ENCODE data around the gene GNG2.

The GNG2 gene

DNA sequence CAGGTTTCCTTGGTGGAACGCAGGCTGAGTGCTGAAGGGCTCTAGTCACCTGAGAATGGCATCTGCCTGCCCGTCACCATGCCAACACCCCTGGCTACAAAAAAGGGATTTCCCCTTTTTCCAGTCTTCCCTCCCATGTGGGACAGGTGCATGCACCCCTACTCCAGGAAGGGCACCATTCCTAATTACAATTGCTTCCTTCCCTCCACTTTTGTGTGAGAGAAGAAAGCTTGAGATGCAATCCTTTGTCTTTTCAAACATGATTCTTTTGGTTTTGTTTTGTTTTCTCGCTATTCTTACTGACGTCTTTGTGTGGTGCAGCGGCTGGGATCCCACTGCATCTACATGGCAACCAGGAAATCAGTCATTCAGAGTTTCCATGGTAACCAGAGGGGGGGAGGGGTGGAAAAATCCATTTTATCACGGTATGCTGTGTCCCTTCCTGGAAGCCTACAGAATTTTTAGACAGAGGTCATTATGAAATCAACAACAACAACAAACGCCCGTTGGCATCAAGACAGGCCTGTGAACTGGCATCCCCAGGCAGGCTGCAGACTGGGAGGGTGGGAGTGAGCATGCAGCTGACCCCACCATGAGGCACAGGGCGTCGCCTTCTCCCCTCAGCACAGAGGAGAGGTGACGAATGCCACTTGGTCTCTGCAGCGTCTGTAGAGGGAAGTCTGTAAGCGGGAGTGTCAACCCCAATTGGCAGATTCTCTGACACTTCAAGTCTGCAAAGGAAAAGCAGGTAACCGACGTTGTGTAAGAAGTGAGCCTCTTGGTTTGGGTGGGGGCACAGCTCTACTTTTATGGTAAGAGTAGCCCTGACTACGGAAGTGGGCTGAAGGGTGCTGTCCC, 13.6 kb upstream of the GNG2 start:
- H3K4me3 Mint-ChIP-seq = peak overlapping the region; percentile 85
- no peaks in the 10 kb centered on the region for H3K27me3 Mint-ChIP-seq
- H3K9me3 Mint-ChIP-seq (ENCODE audit: low read depth) = peaks cover 16% of the 10 kb centered on the region
- peak overlapping the region; percentile 97 for H3K27ac Mint-ChIP-seq
- H3K36me3 Mint-ChIP-seq = peaks cover 13% of the 10 kb centered on the region
- H3K4me1 Mint-ChIP-seq (ENCODE audit: low read depth) = peaks cover 69% of the 10 kb centered on the region

DNA sequence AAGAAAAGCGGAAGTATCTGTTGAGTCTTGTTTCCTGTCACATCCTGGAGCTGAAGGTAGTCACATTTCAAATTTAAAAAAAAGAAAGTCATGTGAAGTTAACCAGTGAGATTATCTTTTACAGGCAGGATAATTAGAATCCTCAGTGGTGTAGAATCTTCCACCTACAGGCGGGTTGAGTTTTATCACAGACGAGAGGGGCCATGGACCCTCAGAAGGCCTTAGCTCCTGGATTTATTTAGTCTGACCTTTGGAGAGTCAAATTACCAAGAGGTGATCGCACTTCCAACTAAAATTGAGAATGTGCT, 13.0 kb upstream of the GNG2 start:
- H3K27ac Mint-ChIP-seq = peak overlapping the region; percentile 97
- no peaks in the 10 kb centered on the region for H3K27me3 Mint-ChIP-seq
- peaks cover 15% of the 10 kb centered on the region for H3K36me3 Mint-ChIP-seq
- H3K9me3 Mint-ChIP-seq (ENCODE audit: low read depth) = peaks cover 16% of the 10 kb centered on the region
- peak overlapping the region; percentile 85 for H3K4me3 Mint-ChIP-seq
- H3K4me1 Mint-ChIP-seq (ENCODE audit: low read depth) = peaks cover 73% of the 10 kb centered on the region

DNA sequence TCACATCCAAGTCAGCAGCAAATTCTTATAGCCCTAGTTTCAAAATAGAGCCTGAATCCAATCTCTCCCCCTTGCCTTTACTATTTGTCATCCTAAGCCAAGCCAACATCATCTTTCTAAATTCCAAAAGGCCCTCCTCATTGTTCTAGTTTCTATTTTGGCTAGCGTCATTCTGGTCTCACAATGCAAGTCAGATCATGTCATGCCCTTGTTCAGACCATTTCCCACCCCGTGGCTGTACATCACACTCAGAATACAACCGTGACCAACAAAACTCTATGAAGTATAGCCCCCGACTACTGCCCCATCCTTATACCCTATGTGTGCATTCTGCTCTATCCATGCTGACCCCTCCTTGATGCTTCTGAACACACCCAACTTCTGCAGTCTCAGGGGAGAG, 12.3 kb upstream of the GNG2 start:
- peak overlapping the region; percentile 66 for H3K4me3 Mint-ChIP-seq
- H3K36me3 Mint-ChIP-seq = peaks cover 15% of the 10 kb centered on the region
- H3K9me3 Mint-ChIP-seq (ENCODE audit: low read depth) = peaks cover 16% of the 10 kb centered on the region
- peak overlapping the region; percentile 93 for H3K27ac Mint-ChIP-seq
- H3K27me3 Mint-ChIP-seq = no peaks in the 10 kb centered on the region
- peaks cover 77% of the 10 kb centered on the region for H3K4me1 Mint-ChIP-seq (ENCODE audit: low read depth)

- Mint-ChIP-seq H3K4me3 (peak overlapping the region; percentile 14), H3K9me3 (ENCODE audit: low read depth) (peaks cover 16% of the 10 kb centered on the region)
Measured at GRCh38 chr14:51849097-51849496, 11.3 kb upstream of the GNG2 start.

GRCh38 chr14:51850651-51851050, 9.8 kb upstream of the GNG2 start:
- H3K9me3 Mint-ChIP-seq (ENCODE audit: low read depth) = peaks cover 16% of the 10 kb centered on the region
- H3K27ac Mint-ChIP-seq = peak overlapping the region; percentile 50
- H3K4me3 Mint-ChIP-seq = no peak overlapping the region
- H3K36me3 Mint-ChIP-seq = peaks cover 15% of the 10 kb centered on the region
- no peaks in the 10 kb centered on the region for H3K27me3 Mint-ChIP-seq
- peaks cover 68% of the 10 kb centered on the region for H3K4me1 Mint-ChIP-seq (ENCODE audit: low read depth)

More at GRCh38 chr14:51849097-51849496, 11.3 kb upstream of the GNG2 start:
- Mint-ChIP-seq H3K27me3 (no peaks in the 10 kb centered on the region), H3K27ac (peak overlapping the region; percentile 93), H3K36me3 (peaks cover 15% of the 10 kb centered on the region), H3K4me1 (ENCODE audit: low read depth) (peaks cover 67% of the 10 kb centered on the region)

DNA sequence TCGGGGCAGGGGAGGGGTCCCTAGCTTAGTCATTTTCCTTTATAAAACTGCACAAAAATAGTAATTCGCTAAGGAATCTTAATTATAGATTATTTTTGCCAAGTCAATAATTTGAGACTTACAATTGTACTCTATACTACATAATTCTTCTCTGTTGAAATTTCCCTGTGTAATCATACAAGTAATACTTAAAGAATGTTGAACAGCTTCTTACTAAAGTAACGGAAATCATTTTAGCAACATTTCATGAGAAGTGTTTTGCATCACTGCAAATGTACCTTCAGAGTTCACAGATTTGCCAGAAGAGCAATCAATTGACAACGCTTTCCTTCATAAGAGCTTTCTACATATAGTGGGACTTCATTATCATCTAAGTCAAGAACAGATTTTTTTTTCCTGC, 7.9 kb upstream of the GNG2 start:
- Mint-ChIP-seq H3K27me3 (no peaks in the 10 kb centered on the region), H3K4me3 (no peak overlapping the region), H3K9me3 (ENCODE audit: low read depth) (peaks cover 16% of the 10 kb centered on the region), H3K4me1 (ENCODE audit: low read depth) (peaks cover 58% of the 10 kb centered on the region), H3K36me3 (peaks cover 12% of the 10 kb centered on the region), H3K27ac (no peak overlapping the region)

DNA sequence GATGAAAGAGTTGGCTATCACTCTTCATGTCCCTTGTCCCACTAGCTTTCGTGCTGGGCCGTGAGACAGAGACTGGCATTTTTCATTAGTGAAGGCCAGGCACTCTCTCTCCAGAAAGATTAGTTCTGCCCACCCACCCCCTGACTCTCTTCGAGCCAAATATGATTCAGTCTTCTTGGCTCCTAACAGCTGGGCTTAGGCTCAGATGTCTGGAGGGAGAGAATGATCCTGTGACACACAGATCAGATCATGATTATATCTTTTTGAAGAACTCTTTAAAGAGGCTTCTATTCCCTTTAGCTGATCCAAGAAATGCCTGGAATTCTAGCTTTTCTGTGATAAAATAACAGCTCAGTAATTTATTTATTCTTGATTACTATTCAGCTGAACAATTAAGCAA, 5.2 kb upstream of the GNG2 start:
- no peak overlapping the region for H3K4me3 Mint-ChIP-seq
- no peaks in the 10 kb centered on the region for H3K27me3 Mint-ChIP-seq
- H3K27ac Mint-ChIP-seq = no peak overlapping the region
- H3K36me3 Mint-ChIP-seq = peaks cover 2% of the 10 kb centered on the region
- peaks cover 60% of the 10 kb centered on the region for H3K4me1 Mint-ChIP-seq (ENCODE audit: low read depth)
- H3K9me3 Mint-ChIP-seq (ENCODE audit: low read depth) = peaks cover 3% of the 10 kb centered on the region

GRCh38 chr14:51856792-51857296, 3.6 kb upstream of the GNG2 start:
- H3K4me3 Mint-ChIP-seq = no peak overlapping the region
- H3K4me1 Mint-ChIP-seq (ENCODE audit: low read depth) = peaks cover 53% of the 10 kb centered on the region
- no peaks in the 10 kb centered on the region for H3K9me3 Mint-ChIP-seq (ENCODE audit: low read depth)
- H3K27ac Mint-ChIP-seq = peak overlapping the region; percentile 35
- peaks cover 2% of the 10 kb centered on the region for H3K36me3 Mint-ChIP-seq
- H3K27me3 Mint-ChIP-seq = no peaks in the 10 kb centered on the region

DNA sequence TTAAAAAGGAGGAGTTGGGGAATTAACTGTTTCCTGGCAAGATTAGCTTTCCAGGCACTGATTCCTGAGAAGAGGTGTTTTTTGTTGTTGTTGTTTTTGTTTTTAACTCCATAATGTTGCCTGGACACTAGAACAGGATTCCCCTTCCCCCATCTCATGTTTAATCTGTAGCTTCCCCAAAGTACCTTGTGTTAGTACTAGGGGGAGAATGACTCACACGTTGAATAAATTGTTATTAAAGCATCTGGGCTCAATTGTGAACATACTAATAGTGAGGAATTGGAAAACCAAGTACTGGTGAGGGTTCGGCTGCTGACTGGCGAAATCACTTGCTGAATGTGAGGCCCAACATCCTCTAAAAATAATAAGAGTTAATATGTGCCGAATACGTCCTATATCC, 1.3 kb upstream of the GNG2 start:
- Mint-ChIP-seq H3K27ac (peak overlapping the region; percentile 59), H3K4me1 (ENCODE audit: low read depth) (peaks cover 66% of the 10 kb centered on the region), H3K9me3 (ENCODE audit: low read depth) (no peaks in the 10 kb centered on the region), H3K36me3 (no peaks in the 10 kb centered on the region), H3K4me3 (peak overlapping the region; percentile 91), H3K27me3 (no peaks in the 10 kb centered on the region)

DNA sequence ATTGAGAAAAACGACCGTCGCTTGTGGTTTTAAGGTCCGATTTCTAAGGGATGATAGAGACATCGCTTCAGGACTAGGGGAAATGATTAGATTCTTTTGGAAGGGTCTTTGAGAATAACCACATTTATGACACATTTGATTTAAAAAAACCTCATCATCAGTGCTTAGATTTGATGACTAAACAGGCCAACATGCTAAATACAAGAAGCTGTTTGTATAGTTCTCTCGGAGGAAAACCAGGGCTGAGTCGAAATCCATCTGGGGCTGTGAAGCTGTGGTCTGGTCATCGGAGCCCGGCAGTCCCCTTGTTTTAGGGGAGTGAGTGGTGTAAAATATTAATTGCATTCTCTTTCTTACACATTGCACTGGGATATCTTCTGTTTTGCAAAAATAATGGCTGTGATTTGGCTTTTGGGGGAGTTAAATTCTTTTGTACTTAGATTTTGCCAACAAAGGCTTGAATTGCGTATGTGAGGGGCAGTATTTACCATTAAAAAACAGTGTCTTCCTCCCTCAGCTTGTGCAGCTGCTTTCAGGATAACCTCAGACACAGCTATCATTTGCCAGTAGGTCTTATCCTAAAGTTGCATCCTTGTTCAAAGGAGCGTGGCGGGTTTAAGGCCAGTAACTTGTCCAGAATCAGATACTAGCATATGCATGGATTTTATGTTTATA, 550 bp downstream of the GNG2 start:
- Mint-ChIP-seq H3K27me3 (no peaks in the 10 kb centered on the region), H3K27ac (peak overlapping the region; percentile 93), H3K36me3 (no peaks in the 10 kb centered on the region), H3K4me3 (peak overlapping the region; percentile 91), H3K4me1 (ENCODE audit: low read depth) (peaks cover 71% of the 10 kb centered on the region), H3K9me3 (ENCODE audit: low read depth) (no peaks in the 10 kb centered on the region)

DNA sequence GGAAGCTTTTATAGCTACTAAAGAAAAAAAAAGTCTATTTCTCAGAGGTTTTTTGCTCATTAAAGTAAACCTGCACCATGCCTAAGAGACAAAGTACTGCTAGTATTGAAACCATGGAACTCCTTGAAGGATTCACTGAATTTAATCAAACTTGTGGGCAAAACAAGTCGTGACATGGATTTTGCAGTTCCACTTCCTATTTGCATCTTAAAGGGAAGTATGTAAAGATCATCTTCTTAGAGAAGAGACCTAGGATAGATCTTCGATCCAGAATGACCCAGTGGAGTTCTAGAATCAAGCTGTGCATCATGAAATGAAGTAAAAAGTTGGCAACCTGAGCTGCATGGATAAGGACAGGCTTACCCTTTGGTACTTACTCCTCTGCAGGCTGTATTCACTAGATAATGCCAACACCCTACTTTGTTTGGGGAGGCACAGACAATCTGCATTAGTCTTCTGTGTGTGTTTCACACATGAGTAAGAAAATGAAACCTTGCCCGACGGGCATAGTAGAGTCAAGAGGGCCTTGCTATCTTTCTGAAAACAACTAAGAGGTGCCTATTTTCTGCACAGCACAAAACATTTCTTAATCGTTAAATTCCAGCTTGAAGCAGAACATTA, 1.9 kb downstream of the GNG2 start:
- H3K36me3 Mint-ChIP-seq = no peaks in the 10 kb centered on the region
- no peaks in the 10 kb centered on the region for H3K9me3 Mint-ChIP-seq (ENCODE audit: low read depth)
- no peaks in the 10 kb centered on the region for H3K27me3 Mint-ChIP-seq
- peak overlapping the region; percentile 93 for H3K27ac Mint-ChIP-seq
- H3K4me1 Mint-ChIP-seq (ENCODE audit: low read depth) = peaks cover 66% of the 10 kb centered on the region
- peak overlapping the region; percentile 91 for H3K4me3 Mint-ChIP-seq

DNA sequence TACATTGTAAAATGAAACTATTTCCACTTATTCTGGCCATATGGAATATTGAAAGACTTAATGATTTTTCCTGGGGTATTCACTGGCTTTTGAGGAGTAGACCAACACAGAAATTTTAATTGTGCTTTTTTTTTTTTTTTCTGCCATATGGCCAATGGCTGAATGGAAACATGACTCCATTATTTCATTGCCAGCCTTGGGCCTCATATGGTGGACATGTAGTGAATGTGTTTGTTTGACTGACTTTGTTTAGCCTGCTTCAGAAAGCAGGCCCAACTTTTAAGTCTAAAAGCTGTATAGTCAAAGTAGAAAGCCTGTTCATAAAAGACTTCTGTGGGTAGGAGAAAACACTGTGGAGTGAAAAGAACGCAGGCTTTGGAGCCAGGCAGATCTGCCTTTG, 2.4 kb downstream of the GNG2 start:
- Mint-ChIP-seq H3K4me1 (ENCODE audit: low read depth) (peaks cover 60% of the 10 kb centered on the region), H3K4me3 (peak overlapping the region; percentile 91), H3K9me3 (ENCODE audit: low read depth) (no peaks in the 10 kb centered on the region), H3K27ac (peak overlapping the region; percentile 93), H3K27me3 (no peaks in the 10 kb centered on the region), H3K36me3 (no peaks in the 10 kb centered on the region)

DNA sequence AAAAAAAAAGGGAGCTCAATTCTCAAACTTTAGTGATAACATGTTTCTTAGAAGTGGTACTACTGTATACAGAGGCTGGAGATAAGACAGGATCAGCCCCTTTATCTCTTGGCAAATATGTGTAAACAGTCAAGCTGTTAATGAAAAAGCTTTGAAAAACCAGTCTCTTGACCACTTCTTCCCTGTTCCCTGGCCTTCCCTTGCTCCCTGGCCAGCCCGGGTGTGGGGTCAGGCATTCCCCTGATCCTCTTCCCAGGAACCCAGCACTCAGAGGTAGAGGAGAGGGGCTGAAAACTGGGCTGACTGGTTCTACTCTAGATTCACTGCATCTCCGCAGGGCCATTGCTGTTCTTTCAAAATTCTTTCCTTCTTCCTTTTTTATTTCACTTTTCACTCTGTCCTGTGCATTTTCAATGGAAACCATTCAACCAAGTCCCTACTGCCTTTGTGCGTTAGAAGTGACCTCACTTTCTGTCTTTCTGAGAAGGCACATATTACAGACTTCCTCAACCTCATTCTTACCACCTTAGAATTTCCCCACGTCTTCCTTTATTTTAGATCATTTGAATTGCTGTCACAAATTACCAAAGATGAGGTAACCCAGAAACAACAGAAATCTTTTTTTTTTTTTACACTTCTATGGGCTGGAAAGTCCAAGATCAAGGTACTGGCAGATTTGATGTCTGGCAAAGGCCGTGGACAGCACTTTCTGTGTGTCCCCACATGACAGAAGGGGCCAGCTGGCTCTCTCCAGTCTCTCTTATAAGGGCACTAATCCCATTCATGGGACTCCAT, 5.7 kb downstream of the GNG2 start:
- Mint-ChIP-seq H3K4me1 (ENCODE audit: low read depth) (peaks cover 43% of the 10 kb centered on the region), H3K36me3 (no peaks in the 10 kb centered on the region), H3K9me3 (ENCODE audit: low read depth) (no peaks in the 10 kb centered on the region), H3K27me3 (no peaks in the 10 kb centered on the region), H3K4me3 (no peak overlapping the region), H3K27ac (no peak overlapping the region)

DNA sequence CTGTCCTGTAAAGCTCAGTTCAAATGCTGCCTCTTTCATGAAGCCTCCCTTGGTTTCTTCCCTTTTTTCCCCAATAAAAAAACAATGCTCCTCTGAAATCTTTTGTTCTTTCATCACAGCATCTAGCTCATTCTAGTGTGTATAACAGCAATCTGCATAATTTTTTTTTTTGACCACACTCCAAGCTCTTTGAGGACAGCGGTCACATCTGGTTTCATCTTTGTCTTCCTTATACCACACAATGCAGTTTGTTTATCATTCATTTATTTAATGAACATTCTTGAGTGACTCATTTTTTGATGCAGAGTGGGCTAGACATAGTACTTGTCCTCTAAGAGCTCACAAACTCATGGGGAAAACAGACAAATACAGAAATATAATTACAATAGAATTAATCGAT, 7.3 kb downstream of the GNG2 start:
- Mint-ChIP-seq H3K36me3 (peaks cover 4% of the 10 kb centered on the region), H3K4me3 (no peak overlapping the region), H3K27ac (no peak overlapping the region), H3K9me3 (ENCODE audit: low read depth) (no peaks in the 10 kb centered on the region), H3K4me1 (ENCODE audit: low read depth) (peaks cover 45% of the 10 kb centered on the region), H3K27me3 (no peaks in the 10 kb centered on the region)

Data from activated naive CD8-positive, alpha-beta T cell (primary cell).